Measurements from ENCODE around the gene SLC35F3. TPM values are rescaled to one million over a fixed set of nuclear protein-coding genes. Genes with fewer than 3 reads are reported as not detected.

SLC35F3 gene
- total RNA-seq, 1 donor from 2014 or later = not detected

- Histone ChIP-seq H3K36me3 (no peaks in the 10 kb centered on the region), H3K9me3 (replicated peaks) (no peaks in the 10 kb centered on the region), H3K27ac (replicated peaks) (no peak overlapping the region), H3K27me3 (ENCODE audit: low read depth) (peaks cover 76% of the 10 kb centered on the region), H3K4me3 (no peak overlapping the region), H3K4me1 (peaks cover 3% of the 10 kb centered on the region)
- DNase-seq = no peak
- TF ChIP-seq, protein P1, sequence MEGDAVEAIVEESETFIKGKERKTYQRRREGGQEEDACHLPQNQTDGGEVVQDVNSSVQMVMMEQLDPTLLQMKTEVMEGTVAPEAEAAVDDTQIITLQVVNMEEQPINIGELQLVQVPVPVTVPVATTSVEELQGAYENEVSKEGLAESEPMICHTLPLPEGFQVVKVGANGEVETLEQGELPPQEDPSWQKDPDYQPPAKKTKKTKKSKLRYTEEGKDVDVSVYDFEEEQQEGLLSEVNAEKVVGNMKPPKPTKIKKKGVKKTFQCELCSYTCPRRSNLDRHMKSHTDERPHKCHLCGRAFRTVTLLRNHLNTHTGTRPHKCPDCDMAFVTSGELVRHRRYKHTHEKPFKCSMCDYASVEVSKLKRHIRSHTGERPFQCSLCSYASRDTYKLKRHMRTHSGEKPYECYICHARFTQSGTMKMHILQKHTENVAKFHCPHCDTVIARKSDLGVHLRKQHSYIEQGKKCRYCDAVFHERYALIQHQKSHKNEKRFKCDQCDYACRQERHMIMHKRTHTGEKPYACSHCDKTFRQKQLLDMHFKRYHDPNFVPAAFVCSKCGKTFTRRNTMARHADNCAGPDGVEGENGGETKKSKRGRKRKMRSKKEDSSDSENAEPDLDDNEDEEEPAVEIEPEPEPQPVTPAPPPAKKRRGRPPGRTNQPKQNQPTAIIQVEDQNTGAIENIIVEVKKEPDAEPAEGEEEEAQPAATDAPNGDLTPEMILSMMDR (IDR thresholded peaks at IDR 0.05; ENCODE audit: borderline replicate concordance) = no peak
- intact Hi-C loops (cut with micrococcal nuclease) = no loop called here
Observed at GRCh38 chr1:234219711-234220110, 315.2 kb downstream of the SLC35F3 start.

DNA sequence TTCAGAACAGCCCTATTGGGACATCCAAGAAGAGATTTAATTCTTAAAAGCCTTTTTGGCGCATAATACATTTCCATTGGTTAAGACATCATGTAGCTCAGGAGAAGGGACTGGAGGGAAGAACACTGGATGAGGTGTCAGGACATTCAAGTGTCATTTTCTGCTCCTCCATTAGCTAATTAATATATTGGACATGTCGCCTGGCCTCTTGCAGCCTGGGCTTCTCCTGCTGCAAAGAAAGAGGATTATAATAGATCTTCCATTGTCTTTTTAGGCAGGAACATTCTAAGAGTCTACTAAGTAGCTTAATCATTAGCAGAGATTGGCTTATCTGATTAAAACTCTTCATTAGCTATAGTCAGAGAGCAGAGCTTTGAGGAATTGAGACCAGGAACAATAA, 317.1 kb downstream of the SLC35F3 start:
- Histone ChIP-seq H3K36me3 (no peaks in the 10 kb centered on the region), H3K4me1 (no peaks in the 10 kb centered on the region), H3K27me3 (ENCODE audit: low read depth) (peaks cover 69% of the 10 kb centered on the region), H3K27ac (replicated peaks) (no peak overlapping the region), H3K4me3 (no peak overlapping the region), H3K9me3 (replicated peaks) (no peaks in the 10 kb centered on the region)
- intact Hi-C loops (cut with micrococcal nuclease) = no loop called here
- TF ChIP-seq, protein P1 (IDR thresholded peaks at IDR 0.05; ENCODE audit: borderline replicate concordance) = no peak
- DNase-seq = no peak

GRCh38 chr1:234222561-234223280, 318.2 kb downstream of the SLC35F3 start:
- no peaks in the 10 kb centered on the region for H3K36me3 ChIP-seq
- peaks cover 62% of the 10 kb centered on the region for H3K27me3 ChIP-seq (ENCODE audit: low read depth)
- DNase-seq = no peak
- intact Hi-C loops (cut with micrococcal nuclease) = no loop called here
- TF ChIP-seq, protein P1 (IDR thresholded peaks at IDR 0.05; ENCODE audit: borderline replicate concordance) = no peak
- H3K27ac ChIP-seq (replicated peaks) = no peak overlapping the region
- no peak overlapping the region for H3K4me3 ChIP-seq
- H3K9me3 ChIP-seq (replicated peaks) = no peaks in the 10 kb centered on the region
- no peaks in the 10 kb centered on the region for H3K4me1 ChIP-seq

- DNase-seq = no peak
- Histone ChIP-seq H3K9me3 (replicated peaks) (no peaks in the 10 kb centered on the region), H3K36me3 (no peaks in the 10 kb centered on the region), H3K27ac (replicated peaks) (no peak overlapping the region), H3K4me1 (no peaks in the 10 kb centered on the region), H3K4me3 (no peak overlapping the region), H3K27me3 (ENCODE audit: low read depth) (peaks cover 69% of the 10 kb centered on the region)
- TF ChIP-seq, protein P1 (IDR thresholded peaks at IDR 0.05; ENCODE audit: borderline replicate concordance) = no peak
- intact Hi-C loops (cut with micrococcal nuclease) = no loop called here
Observed at GRCh38 chr1:234226113-234226818, 321.8 kb downstream of the SLC35F3 start.

- Histone ChIP-seq H3K4me3 (no peak overlapping the region), H3K9me3 (replicated peaks) (no peaks in the 10 kb centered on the region), H3K36me3 (no peaks in the 10 kb centered on the region), H3K27me3 (ENCODE audit: low read depth) (peaks cover 73% of the 10 kb centered on the region), H3K27ac (replicated peaks) (no peak overlapping the region), H3K4me1 (no peaks in the 10 kb centered on the region)
- intact Hi-C loops (cut with micrococcal nuclease) = no loop called here
- no peak for DNase-seq
- TF ChIP-seq, protein P1 (IDR thresholded peaks at IDR 0.05; ENCODE audit: borderline replicate concordance) = no peak
Observed at GRCh38 chr1:234226819-234227165, 322.3 kb downstream of the SLC35F3 start.
